Liver (tissue), 3 donors: Measurements from ENCODE around the gene SOX18.

ENCODE experiments used
- EGR1 ChIP-seq, 2 donors: IDR thresholded peaks; 2 replicates each; pipeline ENCODE4 v1.6.1; 2016 to 2018; ENCODE audit warnings: antibody characterized with exemption in 2 of 2, low read depth in 2 of 2
- GABPA ChIP-seq, 2 donors: IDR thresholded peaks in 1 of 2; conservative IDR thresholded peaks in 1 of 2; 2 replicates each; pipeline ENCODE4 v1.6.1; 2016; ENCODE audit warnings: antibody characterized with exemption in 2 of 2, mild to moderate bottlenecking in 1 of 2, moderate library complexity in 1 of 2
- JUND ChIP-seq, 2 donors: IDR thresholded peaks; 2 replicates each; pipeline ENCODE4 v1.6.1; 2016; ENCODE audit warnings: antibody characterized with exemption in 2 of 2
- RAD21 ChIP-seq, 2 donors: IDR thresholded peaks; 2 replicates each; pipeline ENCODE4 v1.6.1; 2016; ENCODE audit warnings: antibody characterized with exemption in 2 of 2, mild to moderate bottlenecking in 2 of 2
- RXRA ChIP-seq, 2 donors: IDR thresholded peaks; 2 replicates each; pipeline ENCODE4 v1.6.1; 2017 to 2018; ENCODE audit warnings: antibody characterized with exemption in 2 of 2, mild to moderate bottlenecking in 1 of 2
- TAF1 ChIP-seq: conservative IDR thresholded peaks from 2 replicates; pipeline ENCODE4 v1.6.1; 2016; ENCODE audit warnings: antibody characterized with exemption, mild to moderate bottlenecking
- YY1 ChIP-seq: IDR thresholded peaks from 2 replicates; pipeline ENCODE4 v1.6.1; 2016; ENCODE audit warnings: antibody characterized with exemption, mild to moderate bottlenecking
- TF ChIP-seq, protein P1 (sequence below): fragments of 150-350 bp; IDR thresholded peaks from 2 replicates; pipeline ENCODE4 v1.5.1; 2017; ENCODE audit warnings: improper control_type of control experiment, low read depth, low read length; ENCODE audit not compliant: missing input control
- TF ChIP-seq, protein P2 (sequence below): IDR thresholded peaks from 2 replicates; pipeline ENCODE4 v1.6.1; 2016; ENCODE audit warnings: antibody characterized with exemption, mild to moderate bottlenecking
- TF ChIP-seq, protein P3 (sequence below): IDR thresholded peaks from 2 replicates; pipeline ENCODE4 v1.6.1; 2016; ENCODE audit warnings: antibody characterized with exemption
- TF ChIP-seq, protein P4 (sequence below): IDR thresholded peaks from 2 replicates; pipeline ENCODE4 v1.6.1; 2016; ENCODE audit warnings: antibody characterized with exemption
- TF ChIP-seq, protein P5 (sequence below): IDR thresholded peaks from 2 replicates; pipeline ENCODE4 v1.6.1; 2016; ENCODE audit warnings: antibody characterized with exemption
- donor health status: healthy.
- donor health status: healthy.

DNA sequence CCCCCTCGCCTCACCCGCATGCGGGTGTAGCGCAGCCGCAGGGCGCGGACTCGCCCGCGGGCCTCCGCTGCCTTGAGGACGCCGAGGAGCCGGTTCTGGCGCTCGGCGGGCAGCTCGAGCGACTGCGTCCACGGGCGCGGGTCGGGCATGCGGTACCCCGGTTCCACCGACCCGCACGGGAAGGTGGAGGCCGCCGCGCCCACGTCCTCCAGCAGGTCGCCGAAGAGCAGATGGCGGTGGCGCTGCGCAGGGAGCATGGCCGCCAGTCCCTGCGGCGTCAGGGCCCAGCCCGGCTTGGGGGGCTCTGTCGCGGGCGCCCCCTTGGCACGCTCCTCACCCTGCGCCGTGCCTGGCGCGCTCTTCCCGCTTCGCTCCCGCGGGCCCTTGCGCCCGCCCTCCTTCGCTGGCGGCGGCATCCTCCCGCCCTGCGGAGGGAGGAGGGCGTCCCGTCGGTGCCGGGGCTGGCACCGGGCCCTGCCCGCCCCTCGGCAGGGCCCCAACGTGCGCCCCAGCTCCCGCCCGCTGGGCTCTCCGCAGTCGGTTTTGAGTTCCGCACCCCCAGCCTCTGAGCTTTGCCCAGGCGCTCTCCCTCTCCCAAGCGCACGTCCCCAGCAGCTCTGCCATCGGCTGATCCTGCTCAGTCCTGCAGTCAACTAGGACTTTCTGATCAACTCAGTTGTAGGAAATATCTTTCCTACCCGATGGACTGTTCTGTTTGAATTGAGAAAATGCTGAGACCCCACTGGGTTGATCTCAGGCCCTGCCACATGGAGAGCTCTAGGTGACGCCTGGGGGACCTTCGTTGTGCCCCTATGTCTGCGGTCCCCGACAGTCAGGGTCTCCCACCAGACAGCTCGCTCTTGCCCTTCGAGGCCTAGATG is 34.6 kb upstream of the SOX18 start, which contains the start of gene LKAAEAR1:
- TF ChIP-seq, protein P1, sequence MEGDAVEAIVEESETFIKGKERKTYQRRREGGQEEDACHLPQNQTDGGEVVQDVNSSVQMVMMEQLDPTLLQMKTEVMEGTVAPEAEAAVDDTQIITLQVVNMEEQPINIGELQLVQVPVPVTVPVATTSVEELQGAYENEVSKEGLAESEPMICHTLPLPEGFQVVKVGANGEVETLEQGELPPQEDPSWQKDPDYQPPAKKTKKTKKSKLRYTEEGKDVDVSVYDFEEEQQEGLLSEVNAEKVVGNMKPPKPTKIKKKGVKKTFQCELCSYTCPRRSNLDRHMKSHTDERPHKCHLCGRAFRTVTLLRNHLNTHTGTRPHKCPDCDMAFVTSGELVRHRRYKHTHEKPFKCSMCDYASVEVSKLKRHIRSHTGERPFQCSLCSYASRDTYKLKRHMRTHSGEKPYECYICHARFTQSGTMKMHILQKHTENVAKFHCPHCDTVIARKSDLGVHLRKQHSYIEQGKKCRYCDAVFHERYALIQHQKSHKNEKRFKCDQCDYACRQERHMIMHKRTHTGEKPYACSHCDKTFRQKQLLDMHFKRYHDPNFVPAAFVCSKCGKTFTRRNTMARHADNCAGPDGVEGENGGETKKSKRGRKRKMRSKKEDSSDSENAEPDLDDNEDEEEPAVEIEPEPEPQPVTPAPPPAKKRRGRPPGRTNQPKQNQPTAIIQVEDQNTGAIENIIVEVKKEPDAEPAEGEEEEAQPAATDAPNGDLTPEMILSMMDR: no peak
- TF ChIP-seq, protein P2, sequence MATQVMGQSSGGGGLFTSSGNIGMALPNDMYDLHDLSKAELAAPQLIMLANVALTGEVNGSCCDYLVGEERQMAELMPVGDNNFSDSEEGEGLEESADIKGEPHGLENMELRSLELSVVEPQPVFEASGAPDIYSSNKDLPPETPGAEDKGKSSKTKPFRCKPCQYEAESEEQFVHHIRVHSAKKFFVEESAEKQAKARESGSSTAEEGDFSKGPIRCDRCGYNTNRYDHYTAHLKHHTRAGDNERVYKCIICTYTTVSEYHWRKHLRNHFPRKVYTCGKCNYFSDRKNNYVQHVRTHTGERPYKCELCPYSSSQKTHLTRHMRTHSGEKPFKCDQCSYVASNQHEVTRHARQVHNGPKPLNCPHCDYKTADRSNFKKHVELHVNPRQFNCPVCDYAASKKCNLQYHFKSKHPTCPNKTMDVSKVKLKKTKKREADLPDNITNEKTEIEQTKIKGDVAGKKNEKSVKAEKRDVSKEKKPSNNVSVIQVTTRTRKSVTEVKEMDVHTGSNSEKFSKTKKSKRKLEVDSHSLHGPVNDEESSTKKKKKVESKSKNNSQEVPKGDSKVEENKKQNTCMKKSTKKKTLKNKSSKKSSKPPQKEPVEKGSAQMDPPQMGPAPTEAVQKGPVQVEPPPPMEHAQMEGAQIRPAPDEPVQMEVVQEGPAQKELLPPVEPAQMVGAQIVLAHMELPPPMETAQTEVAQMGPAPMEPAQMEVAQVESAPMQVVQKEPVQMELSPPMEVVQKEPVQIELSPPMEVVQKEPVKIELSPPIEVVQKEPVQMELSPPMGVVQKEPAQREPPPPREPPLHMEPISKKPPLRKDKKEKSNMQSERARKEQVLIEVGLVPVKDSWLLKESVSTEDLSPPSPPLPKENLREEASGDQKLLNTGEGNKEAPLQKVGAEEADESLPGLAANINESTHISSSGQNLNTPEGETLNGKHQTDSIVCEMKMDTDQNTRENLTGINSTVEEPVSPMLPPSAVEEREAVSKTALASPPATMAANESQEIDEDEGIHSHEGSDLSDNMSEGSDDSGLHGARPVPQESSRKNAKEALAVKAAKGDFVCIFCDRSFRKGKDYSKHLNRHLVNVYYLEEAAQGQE: no peak
- TF ChIP-seq, protein P3, sequence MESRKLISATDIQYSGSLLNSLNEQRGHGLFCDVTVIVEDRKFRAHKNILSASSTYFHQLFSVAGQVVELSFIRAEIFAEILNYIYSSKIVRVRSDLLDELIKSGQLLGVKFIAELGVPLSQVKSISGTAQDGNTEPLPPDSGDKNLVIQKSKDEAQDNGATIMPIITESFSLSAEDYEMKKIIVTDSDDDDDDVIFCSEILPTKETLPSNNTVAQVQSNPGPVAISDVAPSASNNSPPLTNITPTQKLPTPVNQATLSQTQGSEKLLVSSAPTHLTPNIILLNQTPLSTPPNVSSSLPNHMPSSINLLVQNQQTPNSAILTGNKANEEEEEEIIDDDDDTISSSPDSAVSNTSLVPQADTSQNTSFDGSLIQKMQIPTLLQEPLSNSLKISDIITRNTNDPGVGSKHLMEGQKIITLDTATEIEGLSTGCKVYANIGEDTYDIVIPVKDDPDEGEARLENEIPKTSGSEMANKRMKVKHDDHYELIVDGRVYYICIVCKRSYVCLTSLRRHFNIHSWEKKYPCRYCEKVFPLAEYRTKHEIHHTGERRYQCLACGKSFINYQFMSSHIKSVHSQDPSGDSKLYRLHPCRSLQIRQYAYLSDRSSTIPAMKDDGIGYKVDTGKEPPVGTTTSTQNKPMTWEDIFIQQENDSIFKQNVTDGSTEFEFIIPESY: no peak
- TF ChIP-seq GABPA (IDR thresholded peaks at IDR 0.05 in 1 of 2, conservative IDR thresholded peaks at IDR 0.05 in 1 of 2) (no peak), JUND (IDR thresholded peaks at IDR 0.05) (no peak), RAD21 (IDR thresholded peaks at IDR 0.05) (no peak), EGR1 (IDR thresholded peaks at IDR 0.05; ENCODE audit: low read depth in 2 of 2) (no peak), TAF1 (no peak), RXRA (IDR thresholded peaks at IDR 0.05) (no peak), YY1 (no peak)
- TF ChIP-seq, protein P4, sequence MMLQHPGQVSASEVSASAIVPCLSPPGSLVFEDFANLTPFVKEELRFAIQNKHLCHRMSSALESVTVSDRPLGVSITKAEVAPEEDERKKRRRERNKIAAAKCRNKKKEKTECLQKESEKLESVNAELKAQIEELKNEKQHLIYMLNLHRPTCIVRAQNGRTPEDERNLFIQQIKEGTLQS: no peak
- TF ChIP-seq, protein P5, sequence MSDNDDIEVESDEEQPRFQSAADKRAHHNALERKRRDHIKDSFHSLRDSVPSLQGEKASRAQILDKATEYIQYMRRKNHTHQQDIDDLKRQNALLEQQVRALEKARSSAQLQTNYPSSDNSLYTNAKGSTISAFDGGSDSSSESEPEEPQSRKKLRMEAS: no peak
